Measurements from ENCODE around the gene ARPC2.

DNA sequence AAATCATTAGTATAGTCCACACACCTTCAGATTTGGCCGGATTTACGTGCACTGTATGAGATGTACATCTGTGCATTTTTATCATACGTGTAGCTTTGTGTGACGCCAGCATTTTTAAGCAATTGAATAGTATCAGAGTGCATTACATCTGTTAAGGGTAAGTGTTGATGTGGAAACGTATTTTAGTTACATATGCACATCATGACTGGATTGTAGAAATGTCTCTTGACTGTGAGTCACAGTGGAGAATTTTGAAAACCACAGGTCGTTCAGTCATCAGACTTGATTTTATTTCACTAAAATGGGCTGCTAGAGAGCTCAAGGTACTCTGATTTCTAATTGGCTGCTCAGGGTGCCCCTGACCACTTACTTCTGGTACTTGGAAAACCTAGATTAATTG, 38.5 kb downstream of the ARPC2 start:
- no peak for TF ChIP-seq CEBPB (IDR thresholded peaks at IDR 0.05; ENCODE audit: borderline replicate concordance, low read depth, low read length)
- TF ChIP-seq HMG20A (CRISPR knock-in tag; IDR thresholded peaks at IDR 0.05; ENCODE audit: borderline replicate concordance): no peak
- no peak for TF ChIP-seq ZSCAN21 (CRISPR knock-in tag; IDR thresholded peaks at IDR 0.05; ENCODE audit: borderline replicate concordance)
- TF ChIP-seq ZBTB43 (CRISPR knock-in tag; conservative IDR thresholded peaks at IDR 0.05): no peak
- no peak for TF ChIP-seq POLR2A (IDR thresholded peaks at IDR 0.05; ENCODE audit: insufficient read depth in 1 of 2, low read depth in 2 of 2, low read length in 2 of 2)
- TF ChIP-seq EZH2 (conservative IDR thresholded peaks at IDR 0.05; ENCODE audit: low read depth, low read length): no peak
- TF ChIP-seq REST (IDR thresholded peaks at IDR 0.05; ENCODE audit: borderline replicate concordance in 1 of 2, low read depth in 1 of 2, low read length in 2 of 2): no peak
- no peak for TF ChIP-seq UBTF (CRISPR knock-in tag; IDR thresholded peaks at IDR 0.05)
- TF ChIP-seq, protein P1, sequence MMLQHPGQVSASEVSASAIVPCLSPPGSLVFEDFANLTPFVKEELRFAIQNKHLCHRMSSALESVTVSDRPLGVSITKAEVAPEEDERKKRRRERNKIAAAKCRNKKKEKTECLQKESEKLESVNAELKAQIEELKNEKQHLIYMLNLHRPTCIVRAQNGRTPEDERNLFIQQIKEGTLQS (CRISPR knock-in tag; IDR thresholded peaks at IDR 0.05): no peak
- no peak for TF ChIP-seq SMARCC2 (IDR thresholded peaks at IDR 0.05)
- TF ChIP-seq GPN1 (CRISPR knock-in tag; IDR thresholded peaks at IDR 0.05; ENCODE audit: borderline replicate concordance): no peak
- TF ChIP-seq, protein P2, sequence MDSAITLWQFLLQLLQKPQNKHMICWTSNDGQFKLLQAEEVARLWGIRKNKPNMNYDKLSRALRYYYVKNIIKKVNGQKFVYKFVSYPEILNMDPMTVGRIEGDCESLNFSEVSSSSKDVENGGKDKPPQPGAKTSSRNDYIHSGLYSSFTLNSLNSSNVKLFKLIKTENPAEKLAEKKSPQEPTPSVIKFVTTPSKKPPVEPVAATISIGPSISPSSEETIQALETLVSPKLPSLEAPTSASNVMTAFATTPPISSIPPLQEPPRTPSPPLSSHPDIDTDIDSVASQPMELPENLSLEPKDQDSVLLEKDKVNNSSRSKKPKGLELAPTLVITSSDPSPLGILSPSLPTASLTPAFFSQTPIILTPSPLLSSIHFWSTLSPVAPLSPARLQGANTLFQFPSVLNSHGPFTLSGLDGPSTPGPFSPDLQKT (CRISPR knock-in tag; IDR thresholded peaks at IDR 0.05; ENCODE audit: borderline replicate concordance): no peak
- TF ChIP-seq, protein P3, sequence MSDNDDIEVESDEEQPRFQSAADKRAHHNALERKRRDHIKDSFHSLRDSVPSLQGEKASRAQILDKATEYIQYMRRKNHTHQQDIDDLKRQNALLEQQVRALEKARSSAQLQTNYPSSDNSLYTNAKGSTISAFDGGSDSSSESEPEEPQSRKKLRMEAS (IDR thresholded peaks at IDR 0.05): no peak
